Posterior vena cava (tissue), 2 donors: ENCODE measurements around the gene ZNF618. TPM values are rescaled to one million over a fixed set of nuclear protein-coding genes. Genes with fewer than 3 reads are reported as not detected.

Experiments used
- DNase-seq: peaks from one replicate; pipeline ENCODE4 v3.0.0-alpha.2; 2020; ENCODE audit warnings: low spot score
- intact Hi-C, 2 donors: fragments of 100-400 bp; cut with DNase I; formaldehyde crosslinking; loops; one replicate each; pipeline versions ENCODE4 v1.14.1 to v1.14.2; 2022 to 2023
- total RNA-seq, 2 donors: library from RNA; stranded (reverse); fragmentation: NEBNext Ultra II Directional; extraction: Animal tissue kit (Norgen Biotek cat#: 25700); gene quantifications; one replicate each; pipeline ENCODE4 v1.2.1, GENCODE V29; 2021
- donor health status: DM: yes; HTN: yes; CAD: no.
- donor health status: DM: yes; HTN: yes; CAD: no.

Gene ZNF618
- total RNA-seq, 2 donors from 2014 or later, result 7.2 to 9.2 TPM

- intact Hi-C loops, result no loop called here
- no peak for DNase-seq
Observed at GRCh38 chr9:113948891-113949570, 72.9 kb downstream of the ZNF618 start.

GRCh38 chr9:113949571-113950078 is 73.5 kb downstream of the ZNF618 start:
- intact Hi-C loops, result no loop called here
- no peak for DNase-seq

GRCh38 chr9:113950195-113951031 is 74.3 kb downstream of the ZNF618 start:
- intact Hi-C loops, result no loop called here
- no peak for DNase-seq

GRCh38 chr9:113951032-113951372 is 74.9 kb downstream of the ZNF618 start:
- DNase-seq, result no peak
- intact Hi-C loops, result no loop called here

- DNase-seq, result no peak
- intact Hi-C loops, result no loop called here
Observed at GRCh38 chr9:113952676-113953075, 76.6 kb downstream of the ZNF618 start.

- DNase-seq, result no peak
- intact Hi-C loops, result no loop called here
Observed at GRCh38 chr9:113953531-113953930, 77.4 kb downstream of the ZNF618 start.

- intact Hi-C loops, result no loop called here
- DNase-seq, result no peak
Observed at GRCh38 chr9:113954591-113954990, 78.5 kb downstream of the ZNF618 start.

- DNase-seq, result no peak
- intact Hi-C loops, result no loop called here
Observed at GRCh38 chr9:113955076-113955752, 79.1 kb downstream of the ZNF618 start.

GRCh38 chr9:113956901-113957300 is 80.8 kb downstream of the ZNF618 start:
- no peak for DNase-seq
- intact Hi-C loops, result no loop called here

- intact Hi-C loops, result no loop called here
- no peak for DNase-seq
Observed at GRCh38 chr9:113957351-113957750, 81.2 kb downstream of the ZNF618 start.

GRCh38 chr9:113957821-113958341 is 81.8 kb downstream of the ZNF618 start:
- no peak for DNase-seq
- intact Hi-C loops, result no loop called here

GRCh38 chr9:113958556-113958955 is 82.4 kb downstream of the ZNF618 start:
- no peak for DNase-seq
- intact Hi-C loops, result no loop called here

GRCh38 chr9:113960768-113961167 is 84.7 kb downstream of the ZNF618 start:
- DNase-seq, result no peak
- intact Hi-C loops, result no loop called here

- intact Hi-C loops, result no loop called here
- DNase-seq, result no peak
Observed at GRCh38 chr9:113962396-113962795, 86.3 kb downstream of the ZNF618 start.

- intact Hi-C loops, result no loop called here
- no peak for DNase-seq
Observed at GRCh38 chr9:113963017-113963620, 87.0 kb downstream of the ZNF618 start.

- intact Hi-C loops, result no loop called here
- no peak for DNase-seq
Observed at GRCh38 chr9:113963696-113964494, 87.8 kb downstream of the ZNF618 start.

- DNase-seq, result no peak
- intact Hi-C loops, result no loop called here
Observed at GRCh38 chr9:113964495-113965170, 88.5 kb downstream of the ZNF618 start.

GRCh38 chr9:113966394-113966793 is 90.3 kb downstream of the ZNF618 start:
- intact Hi-C loops, result no loop called here

More at GRCh38 chr9:113966394-113966793, 90.3 kb downstream of the ZNF618 start:
- no peak for DNase-seq
